HG03064 (cell line): ENCODE measurements around the gene APPBP2.
"Not testable (repeated sequence)": the region's sequence is repeated elsewhere in the genome, so short reads cannot be mapped to it uniquely, and the experiment has no call there.

ENCODE experiments used
- ATAC-seq: cut with Tn5 transposase; IDR thresholded peaks from one replicate; pipeline ENCODE4 v1.9.1; 2021; ENCODE audit warnings: low read depth; ENCODE audit not compliant: unreplicated experiment

APPBP2 gene

DNA sequence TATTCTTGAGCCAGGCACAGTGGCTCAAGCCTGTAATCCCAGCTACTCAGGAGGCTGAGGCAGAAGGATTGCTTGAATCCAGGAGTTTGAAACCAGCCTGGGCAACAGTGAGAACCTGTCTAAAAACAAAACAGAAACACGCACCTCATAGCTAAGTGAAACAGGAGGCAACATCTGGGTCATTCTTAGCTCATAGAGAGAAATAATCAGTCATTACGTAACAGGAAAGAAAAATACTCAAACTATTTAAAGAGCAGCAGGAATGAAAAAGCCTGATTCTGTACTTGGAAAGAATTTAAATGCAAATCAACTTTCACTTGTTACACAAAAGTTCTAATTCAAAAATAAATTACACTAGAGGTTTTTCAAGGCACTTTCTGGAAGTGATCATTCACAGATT lies 86.5 kb downstream of the APPBP2 start:
- no peak for ATAC-seq

DNA sequence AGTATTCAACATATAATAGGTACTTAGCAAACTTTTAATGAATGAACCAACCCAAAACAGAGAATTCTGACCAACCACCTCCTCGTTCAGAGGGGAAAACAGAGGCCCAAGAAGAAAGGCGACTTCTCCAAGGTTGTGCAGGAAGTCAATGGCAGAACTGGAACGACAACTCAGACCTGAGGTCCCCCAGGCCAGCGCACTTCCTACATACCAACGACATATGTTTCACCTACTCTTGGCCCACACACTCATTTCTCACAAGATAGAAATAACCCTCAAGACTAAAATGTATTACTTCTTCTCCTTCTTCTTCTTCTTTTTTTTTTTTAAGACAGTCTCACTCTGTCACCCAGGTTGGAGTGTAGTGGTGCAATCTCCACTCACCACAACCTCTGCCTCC lies 89.4 kb downstream of the APPBP2 start:
- ATAC-seq, result no peak

DNA sequence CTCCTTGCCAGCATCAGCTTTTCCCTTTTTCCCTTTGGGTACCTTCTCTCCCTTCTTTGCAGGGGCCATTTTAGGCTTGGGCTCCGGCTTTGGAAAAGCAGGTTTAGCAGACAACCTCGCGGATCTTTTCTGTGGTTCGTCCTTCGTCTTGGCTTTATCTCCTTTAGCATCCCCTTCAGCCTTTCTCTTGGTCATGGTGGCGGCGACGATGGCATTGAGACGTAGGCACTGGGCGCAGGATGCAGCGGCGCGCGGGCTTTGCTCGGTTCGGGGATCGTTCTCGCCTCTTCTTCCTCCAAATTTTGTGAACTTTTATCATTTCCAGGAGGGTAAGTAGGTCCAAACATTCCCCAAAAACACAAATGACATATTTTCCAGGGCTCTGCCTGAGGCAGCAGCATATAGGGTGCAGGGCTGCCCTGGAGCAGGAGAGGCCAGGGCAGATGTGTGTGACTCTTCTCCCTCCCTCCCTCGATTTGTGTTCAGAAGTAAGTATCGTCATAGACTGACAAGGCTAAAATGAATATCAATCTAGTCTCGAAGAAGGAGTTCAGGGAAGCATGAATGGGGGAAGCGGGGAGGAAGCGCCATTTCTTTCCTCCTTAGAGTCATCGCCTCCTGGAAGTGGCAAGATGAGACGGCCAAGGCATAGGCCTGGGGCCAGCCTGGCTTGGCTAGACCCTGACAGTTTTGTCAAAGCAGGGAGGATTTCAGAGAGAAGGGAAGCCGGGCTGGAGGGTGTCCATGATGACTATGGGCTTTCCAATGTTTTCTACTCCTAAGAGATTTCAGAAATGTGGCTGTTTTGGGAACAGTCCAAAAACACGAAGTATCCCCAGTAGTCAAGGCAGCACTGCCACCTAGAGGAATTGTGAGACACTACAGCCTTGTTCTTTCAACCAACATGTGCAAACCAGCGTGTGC lies 90.5 kb downstream of the APPBP2 start:
- ATAC-seq, result no peak

DNA sequence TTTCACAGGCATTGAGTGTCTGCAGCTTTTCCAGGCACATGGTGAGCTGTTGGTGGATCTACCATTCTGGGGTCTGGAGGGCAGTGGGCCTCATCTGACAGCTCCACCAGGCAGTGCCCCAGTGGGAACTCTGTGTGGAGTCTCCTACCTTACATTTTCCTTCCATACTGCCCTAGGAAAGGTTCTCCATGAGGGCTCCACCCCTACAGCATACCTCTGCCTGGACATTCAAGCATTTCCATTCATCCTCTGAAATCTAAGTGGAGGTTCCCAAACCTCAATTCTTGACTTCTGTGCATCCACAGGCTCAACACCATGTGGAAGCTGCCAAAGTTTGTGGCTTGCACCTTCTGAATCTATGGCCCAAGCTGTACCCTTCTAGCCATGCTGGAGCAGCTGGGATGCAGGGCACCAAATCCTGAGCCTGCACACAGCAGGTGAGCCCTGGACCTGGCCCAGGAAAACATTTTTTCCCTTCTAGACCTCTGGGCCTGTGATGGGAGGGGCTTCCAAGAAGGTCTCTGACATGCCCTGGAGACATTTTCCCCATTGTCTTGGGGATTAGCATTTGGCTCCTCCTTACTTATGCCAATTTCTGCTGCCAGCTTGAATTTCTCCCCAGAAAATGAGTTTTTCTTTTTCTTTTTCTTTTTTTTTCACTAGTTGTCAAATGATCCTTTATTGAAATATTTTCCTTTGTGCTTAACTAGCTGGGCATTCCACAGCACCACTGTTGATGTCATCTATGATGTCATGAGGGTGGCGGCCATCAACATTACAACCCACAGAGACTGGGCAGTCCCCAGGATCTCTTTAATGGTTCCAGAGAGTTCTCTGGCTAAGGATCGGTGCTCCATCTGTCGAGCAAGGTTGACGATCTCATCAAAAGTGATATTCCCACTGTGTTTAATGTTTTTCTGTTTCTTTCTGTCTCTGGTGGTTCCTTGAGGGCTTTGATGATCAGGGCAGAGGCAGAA lies 92.7 kb downstream of the APPBP2 start:
- ATAC-seq, result not testable (repeated sequence)

DNA sequence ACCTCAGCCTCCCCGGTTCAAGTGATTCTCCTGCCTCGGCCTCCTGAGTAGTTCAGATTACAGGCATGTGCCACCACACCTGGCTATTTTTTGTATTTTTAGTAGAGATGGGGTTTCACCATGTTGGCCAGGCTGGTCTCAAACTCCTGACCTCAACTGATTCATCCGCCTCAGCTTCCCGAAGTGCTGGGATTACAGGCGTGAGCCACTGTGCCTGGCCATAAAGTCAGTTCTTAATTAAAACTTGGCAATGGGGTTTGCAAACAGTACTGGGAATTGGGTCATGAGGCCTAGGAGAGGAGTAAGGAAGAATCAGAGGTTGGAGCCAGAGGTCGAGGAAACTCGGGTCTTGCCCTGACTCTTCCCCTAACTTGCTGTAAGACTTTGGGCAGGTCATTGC lies 95.5 kb downstream of the APPBP2 start:
- not testable (repeated sequence) for ATAC-seq

DNA sequence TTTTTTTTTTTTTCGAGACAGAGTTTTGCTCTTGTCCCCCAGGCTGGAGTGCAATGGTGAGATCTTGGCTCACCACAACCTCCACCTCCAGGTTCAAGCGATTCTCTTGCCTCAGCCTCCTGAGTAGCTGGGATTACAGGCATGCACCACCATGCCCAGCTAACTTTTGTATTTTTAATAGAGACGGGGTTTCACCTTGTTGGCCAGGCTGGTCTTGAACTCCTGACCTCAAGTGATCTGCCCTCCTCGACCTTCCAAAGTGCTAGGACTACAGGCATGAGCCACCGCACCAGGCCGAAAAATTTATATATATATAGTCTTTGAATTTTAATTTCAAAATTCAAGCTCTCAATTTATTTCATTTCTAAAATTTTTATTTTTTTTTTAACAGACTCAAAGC lies 97.6 kb downstream of the APPBP2 start:
- ATAC-seq, result not testable (repeated sequence)

DNA sequence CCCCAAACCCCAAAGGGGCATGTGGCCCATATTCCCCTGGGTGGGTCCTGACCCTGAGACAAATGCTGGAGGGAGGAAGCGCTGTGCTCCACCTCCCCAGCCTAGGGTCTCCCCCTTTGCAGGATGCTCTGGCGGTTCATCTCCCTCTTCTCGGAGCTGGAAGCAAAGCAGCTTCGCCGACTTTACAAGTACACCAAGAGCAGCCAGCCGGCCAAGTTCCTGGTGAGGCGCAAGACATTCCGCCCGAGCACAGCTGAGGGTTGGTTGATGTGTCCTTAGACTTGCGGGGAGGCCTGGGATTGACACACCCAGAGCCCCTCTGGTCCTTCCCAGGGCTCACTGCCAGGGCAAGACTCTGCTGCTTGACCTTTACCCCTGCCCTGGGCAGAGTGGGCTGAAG lies 99.4 kb downstream of the APPBP2 start:
- ATAC-seq, result no peak

DNA sequence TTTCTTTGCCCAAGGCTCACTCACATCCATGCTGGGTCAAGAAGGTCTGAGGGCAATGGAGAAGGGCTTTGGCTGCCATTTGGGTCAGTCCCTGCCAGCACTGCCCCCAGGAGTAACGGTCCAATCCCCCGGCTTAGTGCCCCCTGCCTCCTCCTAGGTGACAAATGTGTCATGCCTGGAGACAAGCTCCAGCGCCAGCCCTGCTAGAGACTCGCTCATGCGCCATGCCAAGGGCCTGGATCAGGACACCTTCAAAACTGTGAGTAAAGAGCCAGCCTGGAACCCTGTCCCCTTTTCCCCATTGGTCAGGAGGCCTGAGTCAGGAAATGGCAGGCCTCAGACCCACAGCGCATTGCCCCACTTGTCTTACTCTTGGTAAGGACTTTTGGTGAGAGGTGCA lies 100.4 kb downstream of the APPBP2 start:
- ATAC-seq, result no peak

DNA sequence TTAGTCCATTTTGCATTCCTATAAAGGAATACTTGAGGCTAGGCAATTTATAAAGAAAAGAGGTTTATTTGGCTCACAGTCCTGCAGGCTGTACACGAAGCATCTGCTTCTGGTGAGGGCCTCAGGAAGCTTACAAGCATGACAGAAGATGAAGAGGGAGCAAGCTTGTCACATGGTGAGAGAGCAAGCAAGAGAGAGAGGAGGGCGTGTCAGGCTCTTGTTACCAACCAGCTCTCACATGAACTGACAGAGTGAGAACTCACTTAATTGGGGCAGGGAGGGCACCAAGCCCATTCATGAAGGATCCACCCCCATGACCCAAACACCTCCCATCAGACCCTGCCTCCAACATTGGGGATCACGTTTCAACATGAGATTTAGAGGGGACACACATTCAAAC lies 102.2 kb downstream of the APPBP2 start:
- no peak for ATAC-seq

DNA sequence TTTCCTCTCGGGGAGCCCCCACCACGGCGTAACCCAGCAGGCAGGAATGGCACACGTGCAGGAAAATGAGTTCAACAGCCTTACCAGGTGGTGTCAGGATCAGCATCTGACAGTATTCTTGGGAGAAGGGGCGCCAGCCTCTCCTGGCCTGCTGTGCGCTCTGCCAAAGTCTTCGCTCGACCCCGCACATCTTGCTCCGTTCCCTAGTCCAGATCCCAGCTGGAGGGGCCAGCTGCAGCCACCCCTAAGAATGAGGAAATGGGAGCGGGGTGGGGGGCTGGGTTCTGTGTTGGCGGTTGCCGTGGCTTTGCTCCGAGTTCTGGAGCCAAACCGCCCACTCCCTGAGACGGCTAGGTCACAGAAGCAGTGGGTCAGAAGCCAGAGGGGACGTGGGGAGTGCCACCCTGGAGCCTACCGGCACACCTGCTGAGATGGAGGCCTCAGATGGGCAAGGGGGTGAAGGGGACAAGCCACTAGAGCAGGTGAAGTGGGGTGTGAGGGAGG lies 103.8 kb downstream of the APPBP2 start, which contains the start of gene CHCT1:
Gene CHCT1 (plus strand): TSS at position 328 of the 504 bp plus-strand sequence. CDS start 104 bp downstream, at position 432.
- no peak for ATAC-seq

DNA sequence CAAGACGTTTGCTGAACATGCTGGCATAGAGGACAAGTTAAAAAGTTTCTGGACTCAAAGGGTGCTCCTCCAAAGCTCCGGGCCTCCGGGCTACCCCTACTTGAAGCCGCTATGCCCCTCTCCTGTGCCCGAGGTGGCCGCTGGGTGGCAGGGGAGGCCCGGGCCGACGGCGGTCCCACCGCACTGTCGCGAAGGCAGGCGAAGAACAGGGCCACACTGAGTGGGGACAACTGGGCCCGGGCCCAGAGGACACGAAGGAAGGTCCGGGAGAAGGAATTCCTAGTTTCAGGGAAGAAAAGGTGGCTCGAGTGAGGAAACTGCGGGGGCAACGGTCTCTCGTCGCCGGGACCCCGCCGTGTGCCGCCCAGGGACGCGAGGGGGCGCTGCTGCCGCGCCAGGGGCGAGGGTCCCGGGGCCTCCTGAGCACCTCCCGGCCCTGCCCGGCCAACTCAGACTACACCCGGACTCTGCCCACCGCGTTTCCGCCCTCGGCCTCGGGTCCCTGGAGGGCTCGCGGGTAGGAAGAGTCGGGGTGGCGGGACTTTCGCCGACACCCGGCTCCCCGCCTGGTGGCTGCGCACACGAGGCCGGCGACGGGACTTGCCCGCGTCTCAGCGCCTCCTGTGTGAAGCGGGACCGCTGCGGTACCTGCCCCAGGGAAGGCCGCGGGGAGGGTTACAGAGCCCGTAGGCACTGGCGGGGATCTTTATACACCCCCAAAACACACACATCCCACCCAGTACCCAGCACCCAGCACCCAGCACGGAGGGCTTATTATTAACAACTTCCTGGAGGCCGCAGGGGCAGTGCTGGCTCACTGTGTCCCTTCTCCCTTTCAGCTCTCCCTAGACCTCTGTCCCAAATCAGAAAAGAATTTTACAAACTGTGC lies 104.5 kb downstream of the APPBP2 start:
- ATAC-seq, result peak; percentile 95

DNA sequence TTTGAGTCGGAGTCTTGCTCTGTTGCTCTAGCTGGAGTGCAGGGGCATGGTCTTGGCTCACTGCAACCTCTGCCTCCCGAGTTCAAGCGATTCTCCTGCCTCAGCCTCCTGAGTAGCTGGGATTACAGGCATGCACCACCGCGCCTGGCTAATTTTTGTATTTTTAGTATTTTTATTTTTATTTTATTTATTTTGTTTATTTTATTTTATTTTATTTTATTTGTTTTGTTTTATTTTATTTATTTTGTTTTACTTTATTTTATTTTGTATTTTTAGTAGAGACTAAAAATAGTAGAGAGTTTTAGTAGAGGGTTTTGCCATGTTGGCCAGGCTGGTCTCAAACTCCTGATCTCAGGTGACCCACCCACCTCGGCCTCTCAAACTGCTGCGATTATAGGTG lies 106.2 kb downstream of the APPBP2 start:
- ATAC-seq, result not testable (repeated sequence)

DNA sequence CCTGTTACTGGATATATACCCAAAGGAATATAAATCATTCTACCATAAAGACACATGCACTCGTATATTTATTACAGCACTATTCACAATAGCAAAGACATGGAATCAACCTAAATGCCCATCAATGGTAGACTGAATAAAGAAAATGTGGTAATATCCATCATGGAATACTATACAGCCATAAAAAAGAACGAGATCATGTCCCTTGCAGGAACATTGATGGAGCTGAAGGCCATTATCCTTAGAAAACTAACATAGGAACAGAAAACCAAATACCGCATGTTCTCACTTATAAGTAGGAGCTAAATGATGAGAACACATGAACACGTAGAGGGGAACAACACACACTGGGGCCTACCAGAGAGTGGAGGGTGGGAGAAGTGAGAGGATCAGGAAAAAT lies 107.0 kb downstream of the APPBP2 start:
- ATAC-seq, result not testable (repeated sequence)

DNA sequence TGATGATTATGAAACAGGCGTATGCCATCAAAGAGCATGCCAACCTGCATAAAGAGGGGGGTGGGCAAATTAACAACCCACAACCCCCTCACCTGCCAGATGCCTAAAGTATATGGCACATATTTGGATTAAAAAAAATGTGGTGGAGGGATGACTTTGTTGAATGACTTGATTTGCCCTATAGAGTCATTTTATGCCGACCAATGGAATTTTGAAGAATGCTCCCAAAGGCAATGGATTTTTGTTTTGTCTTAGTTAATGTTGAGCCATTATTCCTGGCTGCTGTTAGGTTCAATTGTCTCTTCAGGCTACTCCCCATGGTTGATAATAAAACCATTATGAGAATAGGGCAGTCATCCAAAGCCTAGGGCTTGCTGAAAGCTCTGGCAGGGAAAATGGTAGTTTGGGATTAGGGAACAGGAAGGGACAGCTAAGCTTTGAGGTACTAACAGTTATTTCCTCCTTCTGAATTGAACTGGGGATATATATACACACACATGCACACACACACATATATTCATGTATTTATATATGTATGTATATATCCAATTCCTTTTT lies 109.6 kb downstream of the APPBP2 start:
- ATAC-seq, result no peak

DNA sequence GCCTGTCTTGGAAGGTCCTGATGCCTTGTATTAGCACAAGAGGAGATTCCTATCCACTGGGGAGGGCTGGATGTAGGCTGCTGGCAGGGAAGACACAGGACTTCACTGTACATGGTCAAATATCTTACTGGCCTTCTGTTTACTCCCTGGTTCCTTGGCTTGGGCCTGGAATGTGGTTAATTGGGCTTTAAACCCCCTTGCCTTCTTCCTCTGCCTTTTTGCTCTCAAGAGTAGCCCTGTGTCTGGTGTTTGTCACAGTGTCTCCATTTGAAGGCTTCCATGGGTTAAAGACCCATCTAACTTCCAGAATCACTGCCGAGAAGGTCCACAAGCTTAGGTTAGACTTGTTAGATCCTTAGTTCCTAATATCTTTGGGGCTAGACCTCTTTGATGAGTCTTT lies 110.9 kb downstream of the APPBP2 start:
- no peak for ATAC-seq

DNA sequence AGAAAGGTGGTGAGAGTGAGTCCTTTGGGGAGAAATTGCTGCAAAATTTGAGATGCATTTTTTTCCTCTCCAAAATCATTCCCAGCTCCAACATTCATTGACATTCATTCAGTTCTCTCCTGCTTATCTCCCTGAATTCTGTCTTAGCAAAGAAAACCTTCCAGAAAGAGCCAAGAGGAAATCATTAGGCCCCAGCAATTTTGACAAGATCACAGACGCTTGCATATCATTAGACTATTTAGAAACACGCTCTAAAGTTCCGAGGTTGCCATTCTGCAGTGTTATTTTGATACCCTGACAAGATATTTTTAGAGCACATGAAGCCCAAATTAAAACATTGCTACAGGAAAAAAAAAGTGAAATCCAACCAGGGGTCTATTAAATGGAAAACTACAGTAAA lies 113.3 kb downstream of the APPBP2 start:
- ATAC-seq, result no peak

DNA sequence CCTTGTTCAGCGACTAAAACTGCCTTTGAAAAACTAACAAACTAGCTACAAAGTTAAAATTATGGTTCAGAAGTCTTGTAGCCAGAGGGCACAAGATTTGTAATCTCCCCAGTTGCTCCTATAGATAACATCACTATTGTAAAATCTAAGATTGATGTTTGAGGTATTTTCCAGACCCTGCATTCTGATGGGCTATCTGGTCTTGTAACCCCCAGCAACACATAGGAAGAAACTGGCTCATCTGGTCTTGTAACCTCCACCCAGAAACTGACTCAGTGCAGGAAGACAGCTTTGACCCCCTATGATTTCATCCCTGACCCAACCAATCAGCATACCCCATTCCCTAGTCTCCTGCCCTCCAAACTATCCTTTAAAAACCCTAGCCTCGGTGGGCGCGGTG lies 116.0 kb downstream of the APPBP2 start:
- ATAC-seq, result no peak

DNA sequence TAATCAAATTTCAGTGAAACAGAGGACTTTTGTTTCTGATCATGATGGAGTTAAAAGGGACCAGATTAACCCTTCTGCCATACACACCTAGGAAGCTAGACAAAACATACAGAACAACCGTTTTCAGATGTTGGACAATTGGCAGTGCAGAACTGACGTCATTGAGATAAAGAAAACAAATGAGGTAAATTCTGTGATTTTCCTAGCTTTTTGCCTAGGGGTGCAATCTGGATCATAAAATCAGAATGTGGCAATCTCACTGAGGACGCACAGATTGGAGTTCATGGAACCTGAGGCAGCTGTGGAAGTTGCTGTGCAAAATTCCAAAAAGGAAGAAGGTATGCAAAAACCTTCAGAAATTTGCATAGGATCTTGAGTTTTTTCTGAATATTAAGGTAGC lies 119.2 kb downstream of the APPBP2 start:
- ATAC-seq, result no peak

DNA sequence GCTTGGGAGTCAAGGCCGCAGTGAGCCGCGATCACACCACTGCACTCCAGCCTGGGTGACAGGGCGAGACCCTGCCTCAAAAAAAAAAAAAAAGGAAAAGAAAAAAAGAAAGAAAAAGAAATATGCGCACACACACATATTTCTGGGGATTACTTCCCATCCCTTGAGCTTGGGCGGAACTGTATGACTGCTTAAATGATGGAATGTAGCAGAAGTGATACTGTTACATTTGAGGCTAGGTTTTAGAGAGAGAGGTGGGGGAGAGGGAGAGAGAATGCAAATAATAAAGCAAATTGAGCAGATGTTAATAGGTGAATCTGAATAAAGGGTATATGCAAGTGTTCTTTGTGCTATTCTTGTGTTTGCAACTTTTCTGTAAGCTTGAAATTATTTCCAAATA lies 122.1 kb downstream of the APPBP2 start:
- ATAC-seq, result no peak

DNA sequence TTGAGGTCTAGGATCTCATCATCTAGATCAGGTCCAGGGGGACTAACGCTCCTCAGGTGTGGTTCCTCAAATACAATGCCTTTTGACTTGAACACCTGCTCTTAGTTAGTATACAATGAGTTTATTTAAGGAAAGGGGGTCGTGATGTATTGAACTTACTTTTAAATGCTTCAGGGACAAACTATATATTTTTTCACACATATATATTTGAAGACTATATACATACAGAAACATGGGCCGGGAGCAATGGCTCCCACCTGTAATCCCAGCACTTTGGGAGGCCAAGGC lies 122.6 kb downstream of the APPBP2 start:
- no peak for ATAC-seq
